Breast epithelium (tissue), 4 donors: ENCODE data around the gene HNRNPA3. TPM values are rescaled to one million over a fixed set of nuclear protein-coding genes. Genes with fewer than 3 reads are reported as not detected.
"Not testable (repeated sequence)": the region's sequence is repeated elsewhere in the genome, so short reads cannot be mapped to it uniquely, and the experiment has no call there.

Source experiments
- DNase-seq, 2 donors: peaks; one replicate each; pipeline ENCODE4 v3.0.0-alpha.2; 2019; ENCODE audit warnings: low spot score in 2 of 2
- H3K27ac ChIP-seq, 2 donors: fragments of 200-600 bp; sonication (generic) in 1 of 2; one replicate each; pipeline ENCODE4 v1.5.1; 2016 to 2019; ENCODE audit warnings: mild to moderate bottlenecking in 1 of 2
- H3K27me3 ChIP-seq, 2 donors: fragments of 200-600 bp; sonication (generic) in 1 of 2; one replicate each; pipeline versions ENCODE4 v1.5.1 to v1.6.0; 2017 to 2019; ENCODE audit warnings: control low read depth in 1 of 2, mild to moderate bottlenecking in 1 of 2
- H3K36me3 ChIP-seq: fragments of 200-600 bp; one replicate; pipeline ENCODE4 v1.5.1; 2019
- H3K4me1 ChIP-seq, 2 donors: fragments of 200-600 bp; sonication (generic); one replicate each; pipeline ENCODE4 v1.5.1; 2016 to 2019; ENCODE audit warnings: control low read depth in 1 of 2
- H3K4me3 ChIP-seq, 3 donors: fragments of 200-600 bp; sonication (generic); 1 replicate in 2 of 3; 2 replicates in 1 of 3; pipeline ENCODE4 v1.5.1; 2016 to 2019; ENCODE audit warnings: mild to moderate bottlenecking in 3 of 3, moderate library complexity in 2 of 3
- H3K9me3 ChIP-seq, 2 donors: fragments of 200-600 bp; sonication (generic) in 1 of 2; one replicate each; pipeline ENCODE4 v1.5.1; 2016 to 2019; ENCODE audit warnings: control low read depth in 1 of 2
- CTCF ChIP-seq, 3 donors: fragments of 450-650 bp; IDR thresholded peaks; one replicate each; pipeline ENCODE4 v1.5.1; 2016 to 2017; ENCODE audit warnings: antibody characterized with exemption in 3 of 3, mild to moderate bottlenecking in 3 of 3, moderate library complexity in 3 of 3
- POLR2A ChIP-seq: fragments of 450-650 bp; IDR thresholded peaks from one replicate; pipeline ENCODE4 v1.6.1; 2016; ENCODE audit warnings: antibody characterized with exemption, mild to moderate bottlenecking, moderate library complexity
- POLR2AphosphoS5 ChIP-seq, 3 donors: sonication (generic); formaldehyde crosslinking; IDR thresholded peaks; one replicate each; pipeline ENCODE4 v1.6.1; 2017; ENCODE audit warnings: antibody characterized with exemption in 3 of 3
- intact Hi-C: fragments of 100-400 bp; cut with DNase I; formaldehyde crosslinking; loops from one replicate; pipeline ENCODE4 v1.15.1; 2023; ENCODE audit warnings: low total_unique reads
- total RNA-seq, 3 donors: library from RNA; depleted of rRNA; stranded (reverse); fragments of >200 nt; gene quantifications; one replicate each; pipeline ENCODE4 v1.1.0, GENCODE V29; 2016

HNRNPA3 gene
- total RNA-seq, 3 donors from 2014 or later = 60.6 to 100.0 (median 95.9) TPM

GRCh38 chr2:177265824-177266817 lies 53.5 kb downstream of the HNRNPA3 start:
- no peaks in the 10 kb centered on the region for H3K9me3 ChIP-seq
- intact Hi-C loops = loop anchor here (2.0 kb wide), 1 partner anchor 53 kb away; the partner anchor contains the start of gene HNRNPA3
- no peaks in the 10 kb centered on the region for H3K36me3 ChIP-seq
- H3K4me3 ChIP-seq = peak overlapping the region; percentile 75 to 99 (median 98)
- peak overlapping the region; percentile 100 for H3K27ac ChIP-seq
- H3K4me1 ChIP-seq = peaks cover 0 to 6% of the 10 kb centered on the region in 2 donors
- H3K27me3 ChIP-seq = no peaks in the 10 kb centered on the region
- no peak for DNase-seq
- TF ChIP-seq CTCF (IDR thresholded peaks at IDR 0.05) (no peak), POLR2A (no peak), POLR2AphosphoS5 (IDR thresholded peaks at IDR 0.05) (no peak)

- H3K36me3 ChIP-seq, H3K27me3 ChIP-seq, H3K4me1 ChIP-seq, DNase-seq, H3K4me3 ChIP-seq, H3K9me3 ChIP-seq, intact Hi-C loops: not testable (repeated sequence)
- peak overlapping the region in 1 of 2 donors; percentile 100 for H3K27ac ChIP-seq
Measured at GRCh38 chr2:177266955-177267354, 54.4 kb downstream of the HNRNPA3 start.

GRCh38 chr2:177268187-177268871 lies 55.7 kb downstream of the HNRNPA3 start:
- Histone ChIP-seq H3K36me3 (no peaks in the 10 kb centered on the region), H3K27ac (no peak overlapping the region), H3K9me3 (no peaks in the 10 kb centered on the region), H3K4me3 (no peak overlapping the region), H3K27me3 (no peaks in the 10 kb centered on the region), H3K4me1 (peaks cover 0 to 6% of the 10 kb centered on the region in 2 donors)
- intact Hi-C loops = no loop called here
- no peak for TF ChIP-seq POLR2A
- no peak for TF ChIP-seq POLR2AphosphoS5 (IDR thresholded peaks at IDR 0.05)
- TF ChIP-seq CTCF (IDR thresholded peaks at IDR 0.05) = no peak
- no peak for DNase-seq

DNA sequence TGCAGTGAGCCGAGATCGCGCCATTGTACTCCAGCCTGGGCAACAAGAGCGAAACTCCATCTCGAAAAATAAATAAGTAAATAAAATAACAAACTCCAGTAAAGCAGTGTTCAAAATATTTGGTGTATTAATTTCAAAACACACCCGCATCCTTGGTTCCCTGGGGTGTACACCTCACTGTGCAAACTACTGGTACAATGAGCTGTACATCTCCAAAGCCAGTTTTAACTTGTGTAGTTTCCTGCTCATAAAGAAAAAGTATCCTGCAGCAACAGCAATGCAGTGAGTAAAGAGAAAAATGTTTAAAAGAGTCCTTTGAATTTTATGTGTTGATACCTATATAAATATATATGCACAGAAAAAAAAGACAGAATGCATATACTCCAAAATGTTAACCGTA lies 56.3 kb downstream of the HNRNPA3 start:
- Histone ChIP-seq H3K9me3 (no peaks in the 10 kb centered on the region), H3K36me3 (no peaks in the 10 kb centered on the region), H3K4me3 (no peak overlapping the region), H3K27me3 (no peaks in the 10 kb centered on the region), H3K4me1 (peaks cover 0 to 6% of the 10 kb centered on the region in 2 donors), H3K27ac (no peak overlapping the region)
- TF ChIP-seq POLR2AphosphoS5 (IDR thresholded peaks at IDR 0.05) = no peak
- no peak for TF ChIP-seq POLR2A
- TF ChIP-seq CTCF (IDR thresholded peaks at IDR 0.05) = no peak
- DNase-seq = no peak
- intact Hi-C loops = no loop called here

- H3K27ac ChIP-seq = no peak overlapping the region
- H3K4me3 ChIP-seq = no peak overlapping the region
- intact Hi-C loops = no loop called here
- peaks cover 0 to 6% of the 10 kb centered on the region in 2 donors for H3K4me1 ChIP-seq
- H3K9me3 ChIP-seq = no peaks in the 10 kb centered on the region
- H3K36me3 ChIP-seq = no peaks in the 10 kb centered on the region
- no peak for DNase-seq
- no peaks in the 10 kb centered on the region for H3K27me3 ChIP-seq
- no peak for TF ChIP-seq POLR2AphosphoS5 (IDR thresholded peaks at IDR 0.05)
- no peak for TF ChIP-seq CTCF (IDR thresholded peaks at IDR 0.05)
- TF ChIP-seq POLR2A = no peak
Measured at GRCh38 chr2:177270531-177270930, 57.9 kb downstream of the HNRNPA3 start.
